Neuron (in vitro differentiated cells): ENCODE results near the gene IPO11.
A peak's percentile ranks its signal among the peaks of the same experiment; 100 is the strongest.

Experiments used
- H2AFZ ChIP-seq: one replicate; pipeline ENCODE4 v1.6.1; 2013; ENCODE audit warnings: low read depth, mild to moderate bottlenecking, inconsistent platforms, low read length, moderate library complexity
- H3K27me3 ChIP-seq: one replicate; pipeline ENCODE4 v1.6.1; 2013; ENCODE audit warnings: low read length; ENCODE audit not compliant: insufficient read depth
- H3K36me3 ChIP-seq: one replicate; pipeline ENCODE4 v1.6.1; 2013; ENCODE audit warnings: low read length; ENCODE audit not compliant: insufficient read depth
- H3K4me1 ChIP-seq: one replicate; pipeline ENCODE4 v1.6.1; 2013; ENCODE audit warnings: low read length; ENCODE audit not compliant: insufficient read depth
- H3K4me3 ChIP-seq: 2 replicates; pipeline ENCODE4 v1.5.1; 2013; ENCODE audit warnings: mild to moderate bottlenecking, low read length, moderate library complexity
- H3K9me3 ChIP-seq: one replicate; pipeline ENCODE4 v1.6.1; 2013; ENCODE audit warnings: low read length

The IPO11 gene

GRCh38 chr5:62412549-62413329 lies at the start of gene IPO11:
TSS of gene IPO11 (plus strand) at chr5:62412763. CDS start at chr5:62437280, 24,517 bp downstream.
- Histone ChIP-seq H2AFZ (peak within 1 kb of the TSS; percentile 33), H3K4me1 (peaks cover 16% of the 10 kb centered on the region), H3K27me3 (no peaks in the 10 kb centered on the region), H3K4me3 (peak within 1 kb of the TSS; percentile 63), H3K9me3 (no peaks in the 10 kb centered on the region), H3K36me3 (no peaks in the 10 kb centered on the region)

GRCh38 chr5:62369039-62369438 lies 43.5 kb upstream of the IPO11 start:
- H3K4me1 ChIP-seq = no peaks in the 10 kb centered on the region
- no peaks in the 10 kb centered on the region for H3K9me3 ChIP-seq
- H3K4me3 ChIP-seq = no peak overlapping the region
- H2AFZ ChIP-seq = no peak overlapping the region
- peaks cover 53% of the 10 kb centered on the region for H3K36me3 ChIP-seq
- no peaks in the 10 kb centered on the region for H3K27me3 ChIP-seq

GRCh38 chr5:62371409-62371808 lies 41.2 kb upstream of the IPO11 start:
- Histone ChIP-seq H3K4me1 (no peaks in the 10 kb centered on the region), H3K4me3 (no peak overlapping the region), H2AFZ (no peak overlapping the region), H3K27me3 (no peaks in the 10 kb centered on the region), H3K36me3 (peaks cover 47% of the 10 kb centered on the region), H3K9me3 (no peaks in the 10 kb centered on the region)

- Histone ChIP-seq H2AFZ (no peak overlapping the region), H3K36me3 (peaks cover 51% of the 10 kb centered on the region), H3K4me3 (no peak overlapping the region), H3K4me1 (no peaks in the 10 kb centered on the region), H3K27me3 (no peaks in the 10 kb centered on the region), H3K9me3 (no peaks in the 10 kb centered on the region)
These were observed 40.0 kb upstream of the IPO11 start for GRCh38 chr5:62372600-62372999.

GRCh38 chr5:62373382-62373781 lies 39.2 kb upstream of the IPO11 start:
- Histone ChIP-seq H3K4me3 (no peak overlapping the region), H3K27me3 (no peaks in the 10 kb centered on the region), H3K36me3 (peaks cover 59% of the 10 kb centered on the region), H3K9me3 (no peaks in the 10 kb centered on the region), H3K4me1 (no peaks in the 10 kb centered on the region), H2AFZ (no peak overlapping the region)

- Histone ChIP-seq H3K9me3 (no peaks in the 10 kb centered on the region), H3K4me1 (no peaks in the 10 kb centered on the region), H3K27me3 (no peaks in the 10 kb centered on the region), H3K4me3 (no peak overlapping the region), H2AFZ (no peak overlapping the region), H3K36me3 (peaks cover 62% of the 10 kb centered on the region)
These were observed 38.5 kb upstream of the IPO11 start for GRCh38 chr5:62374090-62374489.

- Histone ChIP-seq H3K36me3 (peaks cover 66% of the 10 kb centered on the region), H3K4me1 (no peaks in the 10 kb centered on the region), H3K4me3 (no peak overlapping the region), H3K27me3 (no peaks in the 10 kb centered on the region), H2AFZ (no peak overlapping the region), H3K9me3 (no peaks in the 10 kb centered on the region)
These were observed 36.9 kb upstream of the IPO11 start for GRCh38 chr5:62375627-62376026.

GRCh38 chr5:62376064-62376463 lies 36.5 kb upstream of the IPO11 start:
- Histone ChIP-seq H2AFZ (no peak overlapping the region), H3K9me3 (no peaks in the 10 kb centered on the region), H3K27me3 (no peaks in the 10 kb centered on the region), H3K4me3 (no peak overlapping the region), H3K4me1 (no peaks in the 10 kb centered on the region), H3K36me3 (peaks cover 68% of the 10 kb centered on the region)

- Histone ChIP-seq H3K36me3 (peaks cover 68% of the 10 kb centered on the region), H3K4me1 (no peaks in the 10 kb centered on the region), H3K9me3 (no peaks in the 10 kb centered on the region), H2AFZ (no peak overlapping the region), H3K27me3 (no peaks in the 10 kb centered on the region), H3K4me3 (no peak overlapping the region)
These were observed 27.4 kb upstream of the IPO11 start for GRCh38 chr5:62385131-62385530.

- Histone ChIP-seq H3K4me1 (no peaks in the 10 kb centered on the region), H3K9me3 (no peaks in the 10 kb centered on the region), H3K27me3 (no peaks in the 10 kb centered on the region), H3K4me3 (no peak overlapping the region), H3K36me3 (peaks cover 69% of the 10 kb centered on the region), H2AFZ (no peak overlapping the region)
These were observed 26.7 kb upstream of the IPO11 start for GRCh38 chr5:62385816-62386400.

GRCh38 chr5:62386824-62387223 lies 25.7 kb upstream of the IPO11 start:
- Histone ChIP-seq H3K4me1 (no peaks in the 10 kb centered on the region), H3K27me3 (no peaks in the 10 kb centered on the region), H3K36me3 (peaks cover 69% of the 10 kb centered on the region), H2AFZ (no peak overlapping the region), H3K4me3 (no peak overlapping the region), H3K9me3 (no peaks in the 10 kb centered on the region)

GRCh38 chr5:62395210-62395950 lies 17.2 kb upstream of the IPO11 start:
- H3K4me1 ChIP-seq = no peaks in the 10 kb centered on the region
- no peak overlapping the region for H2AFZ ChIP-seq
- H3K27me3 ChIP-seq = no peaks in the 10 kb centered on the region
- H3K9me3 ChIP-seq = no peaks in the 10 kb centered on the region
- no peak overlapping the region for H3K4me3 ChIP-seq
- H3K36me3 ChIP-seq = peaks cover 71% of the 10 kb centered on the region
